ENCODE data around the gene CRISPLD2. TPM values are rescaled to one million over a fixed set of nuclear protein-coding genes. Genes with fewer than 3 reads are reported as not detected.
A peak's percentile ranks its signal among the peaks of the same experiment; 100 is the strongest.

CRISPLD2 gene
- total RNA-seq, 2 experiments from 2014 or later, result 0.47 to 0.99 TPM

DNA sequence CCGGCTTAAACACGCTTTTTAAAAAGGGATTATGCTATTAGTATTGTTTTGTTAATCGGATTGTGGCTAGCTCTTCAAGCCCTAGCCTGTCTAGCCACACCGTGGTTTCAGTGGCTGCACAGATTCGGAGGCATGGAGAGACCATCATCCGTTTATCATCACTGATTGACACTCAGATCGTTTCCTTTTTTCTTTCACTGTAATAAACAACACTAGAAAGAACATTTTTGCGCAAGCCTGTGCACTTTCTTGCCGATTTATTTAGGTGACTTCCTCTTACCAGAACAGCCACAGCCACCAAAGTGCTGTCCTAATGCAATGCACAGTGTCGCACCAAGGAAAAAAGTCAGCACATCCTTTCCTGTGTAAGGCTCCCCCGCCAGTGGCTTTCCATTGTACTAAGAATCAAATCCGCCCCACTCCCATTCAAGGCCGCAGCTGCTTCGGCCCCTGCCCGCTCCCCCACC, 78.2 kb downstream of the CRISPLD2 start:
- DNase-seq (ENCODE audit: low spot score), result peak; percentile 44
- no TSS peak for BruUV-seq (replicated peaks)
- Histone ChIP-seq H3K27ac (ENCODE audit: low read depth, low read length, poor library complexity, severe bottlenecking) (no peak overlapping the region), H3K4me3 (ENCODE audit: low read depth, low read length, poor library complexity, severe bottlenecking) (no peak overlapping the region), H3K36me3 (ENCODE audit: insufficient read depth, low read length) (no peaks in the 10 kb centered on the region), H3K4me1 (ENCODE audit: insufficient read depth, low read length, poor library complexity, severe bottlenecking) (peaks cover 33% of the 10 kb centered on the region), H3K79me2 (ENCODE audit: insufficient read depth, low read depth, low read length) (no peaks in the 10 kb centered on the region), H3K9me3 (ENCODE audit: low read length) (no peaks in the 10 kb centered on the region), H3K9me2 (ENCODE audit: insufficient read depth, low read length) (no peaks in the 10 kb centered on the region), H4K20me1 (ENCODE audit: insufficient read depth, low read length) (no peaks in the 10 kb centered on the region), H3K4me2 (ENCODE audit: low read length) (peak overlapping the region; percentile 19; the same call in 1 of the 2 replicates), H2AFZ (ENCODE audit: low read length) (0 out of 2 replicates have a peak overlapping the region, but pooled peaks have one; percentile 5)
- ChIA-PET POLR2A (interaction anchor here (1.0 kb wide), 1 partner anchor 24 kb away, joined by 4 read pairs; no protein-coding TSS in a partner anchor), CTCF (ENCODE audit: unreplicated experiment) (no interaction called here)
- TF ChIP-seq EZH2phosphoT487 (IDR thresholded peaks at IDR 0.05; ENCODE audit: borderline replicate concordance, low read depth, low read length), result no peak
- TF ChIP-seq, protein P1, sequence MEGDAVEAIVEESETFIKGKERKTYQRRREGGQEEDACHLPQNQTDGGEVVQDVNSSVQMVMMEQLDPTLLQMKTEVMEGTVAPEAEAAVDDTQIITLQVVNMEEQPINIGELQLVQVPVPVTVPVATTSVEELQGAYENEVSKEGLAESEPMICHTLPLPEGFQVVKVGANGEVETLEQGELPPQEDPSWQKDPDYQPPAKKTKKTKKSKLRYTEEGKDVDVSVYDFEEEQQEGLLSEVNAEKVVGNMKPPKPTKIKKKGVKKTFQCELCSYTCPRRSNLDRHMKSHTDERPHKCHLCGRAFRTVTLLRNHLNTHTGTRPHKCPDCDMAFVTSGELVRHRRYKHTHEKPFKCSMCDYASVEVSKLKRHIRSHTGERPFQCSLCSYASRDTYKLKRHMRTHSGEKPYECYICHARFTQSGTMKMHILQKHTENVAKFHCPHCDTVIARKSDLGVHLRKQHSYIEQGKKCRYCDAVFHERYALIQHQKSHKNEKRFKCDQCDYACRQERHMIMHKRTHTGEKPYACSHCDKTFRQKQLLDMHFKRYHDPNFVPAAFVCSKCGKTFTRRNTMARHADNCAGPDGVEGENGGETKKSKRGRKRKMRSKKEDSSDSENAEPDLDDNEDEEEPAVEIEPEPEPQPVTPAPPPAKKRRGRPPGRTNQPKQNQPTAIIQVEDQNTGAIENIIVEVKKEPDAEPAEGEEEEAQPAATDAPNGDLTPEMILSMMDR (conservative IDR thresholded peaks at IDR 0.05; ENCODE audit: low read length), result no peak
- intact Hi-C loops (cut with micrococcal nuclease; ENCODE audit: unreplicated experiment), result no loop called here

DNA sequence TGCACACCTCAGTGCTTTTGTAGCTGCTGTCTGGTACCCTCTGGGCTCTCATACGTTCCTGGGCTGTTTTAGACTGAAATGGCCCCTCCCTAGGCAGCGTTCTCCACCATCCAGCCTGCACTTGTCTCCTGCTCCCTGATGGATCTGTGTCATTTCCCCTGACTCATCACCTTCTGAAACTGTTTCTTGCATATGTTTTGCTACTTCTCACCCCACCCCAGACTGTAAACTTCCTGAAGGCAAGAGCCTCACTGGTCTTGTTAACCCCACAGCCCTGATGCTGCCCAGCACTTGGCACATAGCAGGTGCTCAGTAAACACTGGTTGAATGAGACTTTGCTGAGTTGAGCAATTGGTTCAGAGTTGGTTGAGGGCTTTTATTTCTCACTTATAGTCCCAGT, 78.7 kb downstream of the CRISPLD2 start:
- no peaks in the 10 kb centered on the region for H3K79me2 ChIP-seq (ENCODE audit: insufficient read depth, low read depth, low read length)
- peak overlapping the region; percentile 19; the same call in 1 of the 2 replicates for H3K4me2 ChIP-seq (ENCODE audit: low read length)
- TF ChIP-seq EZH2phosphoT487 (IDR thresholded peaks at IDR 0.05; ENCODE audit: borderline replicate concordance, low read depth, low read length), result no peak
- TF ChIP-seq, protein P1 (conservative IDR thresholded peaks at IDR 0.05; ENCODE audit: low read length), result no peak
- no peaks in the 10 kb centered on the region for H3K36me3 ChIP-seq (ENCODE audit: insufficient read depth, low read length)
- H2AFZ ChIP-seq (ENCODE audit: low read length), result 0 out of 2 replicates have a peak overlapping the region, but pooled peaks have one; percentile 5
- no peak for DNase-seq (ENCODE audit: low spot score)
- H3K9me2 ChIP-seq (ENCODE audit: insufficient read depth, low read length), result no peaks in the 10 kb centered on the region
- H3K4me1 ChIP-seq (ENCODE audit: insufficient read depth, low read length, poor library complexity, severe bottlenecking), result peaks cover 28% of the 10 kb centered on the region
- H4K20me1 ChIP-seq (ENCODE audit: insufficient read depth, low read length), result no peaks in the 10 kb centered on the region
- no peaks in the 10 kb centered on the region for H3K9me3 ChIP-seq (ENCODE audit: low read length)
- H3K4me3 ChIP-seq (ENCODE audit: low read depth, low read length, poor library complexity, severe bottlenecking), result no peak overlapping the region
- ChIA-PET POLR2A (no interaction called here), CTCF (ENCODE audit: unreplicated experiment) (no interaction called here)
- BruUV-seq (replicated peaks), result no TSS peak
- no peak overlapping the region for H3K27ac ChIP-seq (ENCODE audit: low read depth, low read length, poor library complexity, severe bottlenecking)
- intact Hi-C loops (cut with micrococcal nuclease; ENCODE audit: unreplicated experiment), result no loop called here

DNA sequence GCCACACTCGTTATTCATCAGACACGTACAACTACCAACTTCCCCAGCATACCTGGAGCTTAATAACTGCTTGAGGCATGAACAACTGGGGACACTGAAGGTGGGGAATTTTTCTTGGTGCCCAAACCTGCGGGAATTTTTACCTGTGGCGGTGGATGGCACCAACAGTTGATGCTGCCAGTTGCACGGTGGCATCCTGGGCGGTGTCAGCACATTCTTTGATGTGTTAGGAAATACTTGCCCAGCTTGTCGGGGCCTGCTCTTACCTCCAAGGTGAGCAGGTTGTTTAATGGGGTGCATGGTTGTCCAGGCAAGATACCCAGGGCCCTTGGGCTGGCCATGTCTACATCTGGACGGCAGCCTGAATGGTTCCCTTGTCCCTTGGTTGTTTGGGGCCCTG, 79.6 kb downstream of the CRISPLD2 start:
- Histone ChIP-seq H3K4me1 (ENCODE audit: insufficient read depth, low read length, poor library complexity, severe bottlenecking) (peaks cover 18% of the 10 kb centered on the region), H3K9me3 (ENCODE audit: low read length) (no peaks in the 10 kb centered on the region), H3K4me3 (ENCODE audit: low read depth, low read length, poor library complexity, severe bottlenecking) (no peak overlapping the region), H2AFZ (ENCODE audit: low read length) (no peak overlapping the region), H3K79me2 (ENCODE audit: insufficient read depth, low read depth, low read length) (no peaks in the 10 kb centered on the region), H3K36me3 (ENCODE audit: insufficient read depth, low read length) (no peaks in the 10 kb centered on the region), H3K4me2 (ENCODE audit: low read length) (no peak overlapping the region), H3K27ac (ENCODE audit: low read depth, low read length, poor library complexity, severe bottlenecking) (no peak overlapping the region), H4K20me1 (ENCODE audit: insufficient read depth, low read length) (no peaks in the 10 kb centered on the region), H3K9me2 (ENCODE audit: insufficient read depth, low read length) (no peaks in the 10 kb centered on the region)
- TF ChIP-seq EZH2phosphoT487 (IDR thresholded peaks at IDR 0.05; ENCODE audit: borderline replicate concordance, low read depth, low read length), result no peak
- TF ChIP-seq, protein P1 (conservative IDR thresholded peaks at IDR 0.05; ENCODE audit: low read length), result no peak
- DNase-seq (ENCODE audit: low spot score), result no peak
- intact Hi-C loops (cut with micrococcal nuclease; ENCODE audit: unreplicated experiment), result no loop called here
- ChIA-PET POLR2A (interaction anchor here (1.0 kb wide), 1 partner anchor 13 kb away, joined by 3 read pairs; no protein-coding TSS in a partner anchor), CTCF (ENCODE audit: unreplicated experiment) (no interaction called here)
- BruUV-seq (replicated peaks), result no TSS peak

Data from OCI-LY7 (cell line).